ENCODE results near the gene MAST4.
"Not testable (repeated sequence)": the region's sequence is repeated elsewhere in the genome, so short reads cannot be mapped to it uniquely, and the experiment has no call there.

MAST4 gene

GRCh38 chr5:67100301-67100700 is 504.1 kb downstream of the MAST4 start:
- no peak for DNase-seq

- no peak for DNase-seq
Measured at GRCh38 chr5:67102708-67103107, 506.5 kb downstream of the MAST4 start.

GRCh38 chr5:67104859-67105258 is 508.7 kb downstream of the MAST4 start:
- DNase-seq: no peak

DNA sequence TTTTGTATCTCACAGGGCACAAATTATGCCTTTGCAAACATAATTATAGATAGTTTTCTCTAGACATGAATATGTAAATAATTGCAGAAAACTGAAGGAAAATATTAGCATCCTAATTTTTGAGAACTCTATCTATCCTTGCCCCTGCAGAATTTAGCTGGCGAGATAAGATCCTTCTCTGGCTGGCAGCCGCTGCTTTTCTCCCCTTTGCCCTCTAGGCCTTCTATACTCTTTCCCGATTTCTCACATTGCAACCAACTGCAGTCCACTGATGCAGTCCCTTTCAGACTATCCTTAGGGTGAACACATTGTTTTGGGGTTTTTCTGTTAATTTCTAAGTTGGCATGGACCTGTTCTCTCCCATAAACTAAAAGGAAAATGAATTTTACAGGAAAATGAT is 509.1 kb downstream of the MAST4 start:
- no peak for DNase-seq

DNA sequence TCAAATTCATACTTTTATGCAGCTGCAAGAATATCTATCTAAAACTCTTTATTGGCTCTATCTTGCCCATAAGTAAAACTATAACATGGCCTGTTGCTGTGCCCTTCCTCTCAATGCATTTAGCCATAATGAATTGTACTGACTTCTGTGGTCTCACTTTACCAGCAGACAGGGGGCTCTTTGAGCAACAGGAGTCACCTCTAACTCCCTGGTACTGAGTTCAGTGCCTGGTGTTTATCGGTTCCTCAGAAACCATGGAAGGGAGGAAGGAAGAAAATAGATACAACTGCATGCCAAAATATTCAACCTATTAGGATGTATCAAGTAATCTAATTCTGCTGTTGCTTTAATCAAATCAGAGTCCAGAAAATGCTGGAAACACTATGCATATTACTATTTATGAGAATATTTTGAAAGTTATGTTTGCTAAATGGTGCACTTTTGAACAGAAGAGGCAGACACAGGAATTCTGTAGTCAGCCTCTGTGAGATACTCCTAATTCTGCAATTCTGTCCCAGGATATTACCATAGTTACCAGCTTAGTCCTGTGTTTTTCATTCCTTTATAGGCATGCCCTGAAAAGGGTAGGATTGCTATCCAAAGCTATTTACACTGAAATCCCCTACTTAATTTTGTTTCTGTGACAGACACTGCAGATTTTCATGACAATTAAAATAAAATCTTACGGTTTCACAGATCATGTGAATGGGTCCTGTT is 510.6 kb downstream of the MAST4 start:
- DNase-seq: no peak

- no peak for DNase-seq
Measured at GRCh38 chr5:67111779-67112178, 515.6 kb downstream of the MAST4 start.

DNA sequence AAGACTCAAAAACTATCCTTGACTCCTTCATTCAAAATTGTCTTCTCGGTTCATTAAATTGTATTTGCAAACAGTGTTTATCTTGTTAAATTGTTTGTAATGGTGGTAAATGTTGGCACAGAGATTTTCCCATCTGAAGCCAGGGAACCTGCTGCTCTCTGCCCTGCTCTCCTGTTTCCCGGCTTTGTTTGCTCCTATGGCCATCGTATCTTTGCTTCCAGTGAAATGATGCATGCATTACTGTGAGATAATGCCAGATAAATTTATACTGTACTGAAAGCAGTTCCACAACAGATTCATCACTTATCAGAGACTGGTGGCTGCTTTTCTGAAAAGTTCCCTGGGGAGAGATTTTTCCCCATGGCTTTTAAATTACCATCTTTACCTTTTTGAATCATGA is 519.1 kb downstream of the MAST4 start:
- DNase-seq: no peak

GRCh38 chr5:67115817-67116216 is 519.6 kb downstream of the MAST4 start:
- DNase-seq: no peak

- peak; percentile 47 for DNase-seq
Measured at GRCh38 chr5:67118050-67118620, 521.9 kb downstream of the MAST4 start.

DNA sequence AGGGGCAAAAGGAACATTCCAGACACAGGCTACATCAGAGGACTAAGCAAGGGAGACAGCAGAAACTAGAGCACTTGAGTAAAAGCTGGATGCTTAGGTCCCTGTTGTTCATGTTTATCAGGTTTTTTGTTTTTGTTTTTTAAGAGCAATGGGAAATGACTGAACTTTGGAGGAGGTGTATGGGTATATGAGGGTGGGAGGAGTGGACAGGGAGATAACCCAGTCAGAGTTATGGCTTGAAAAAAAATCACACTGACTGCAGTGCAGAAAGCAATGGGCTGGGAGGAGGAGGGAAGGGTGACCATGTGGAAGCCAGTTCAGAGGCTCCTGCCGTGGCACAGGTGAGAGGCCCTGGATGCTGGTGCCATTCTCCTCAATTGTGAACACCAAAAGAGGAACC is 522.8 kb downstream of the MAST4 start:
- no peak for DNase-seq

- DNase-seq: no peak
Measured at GRCh38 chr5:67120032-67120431, 523.8 kb downstream of the MAST4 start.

GRCh38 chr5:67123819-67124218 is 527.6 kb downstream of the MAST4 start:
- DNase-seq: no peak

DNA sequence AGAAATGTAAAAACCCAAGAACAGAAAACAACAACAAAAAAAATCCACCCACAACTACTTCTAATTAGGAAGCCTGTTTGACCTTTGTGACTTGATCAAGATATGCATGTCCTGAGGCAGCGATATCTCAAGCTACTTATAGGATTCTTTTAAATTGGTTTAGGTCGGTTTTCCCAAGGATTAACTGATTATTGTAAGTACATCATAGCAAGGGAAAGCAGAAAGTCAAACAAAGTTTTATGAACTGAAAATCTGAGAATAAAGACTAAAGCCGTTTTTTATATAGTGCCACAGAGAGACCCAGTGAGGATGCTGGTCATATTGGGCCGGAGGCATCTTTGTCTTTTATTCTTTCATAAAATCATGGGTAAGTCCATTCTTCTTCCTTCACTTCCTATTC is 528.4 kb downstream of the MAST4 start:
- DNase-seq: peak; percentile 74

GRCh38 chr5:67127347-67127895 is 531.2 kb downstream of the MAST4 start:
- DNase-seq: not testable (repeated sequence)

DNA sequence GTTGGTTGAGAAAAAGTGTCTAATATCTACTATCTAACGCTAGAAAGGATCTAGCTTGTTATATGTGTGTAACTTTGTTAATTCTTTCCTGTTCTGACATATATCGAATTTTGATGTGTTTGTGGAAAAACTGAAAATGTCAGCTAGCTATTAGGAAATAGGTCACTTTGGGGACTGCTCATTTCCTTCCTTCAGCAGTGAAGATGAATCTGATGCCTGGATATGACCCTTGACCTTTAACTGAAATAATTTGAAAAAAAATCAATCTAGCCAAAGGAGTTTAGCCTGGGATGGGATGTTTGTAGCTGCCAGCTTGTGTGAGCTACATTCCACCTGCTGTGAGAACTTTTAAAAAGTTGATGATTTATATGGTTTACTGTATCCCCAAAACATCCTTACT is 533.6 kb downstream of the MAST4 start:
- no peak for DNase-seq

- peak; percentile 1 for DNase-seq
Measured at GRCh38 chr5:67133217-67133616, 537.0 kb downstream of the MAST4 start.

- no peak for DNase-seq
Measured at GRCh38 chr5:67133776-67134175, 537.6 kb downstream of the MAST4 start.

- no peak for DNase-seq
Measured at GRCh38 chr5:67135381-67135984, 539.3 kb downstream of the MAST4 start.

GRCh38 chr5:67139030-67139429 is 542.8 kb downstream of the MAST4 start:
- no peak for DNase-seq

DNA sequence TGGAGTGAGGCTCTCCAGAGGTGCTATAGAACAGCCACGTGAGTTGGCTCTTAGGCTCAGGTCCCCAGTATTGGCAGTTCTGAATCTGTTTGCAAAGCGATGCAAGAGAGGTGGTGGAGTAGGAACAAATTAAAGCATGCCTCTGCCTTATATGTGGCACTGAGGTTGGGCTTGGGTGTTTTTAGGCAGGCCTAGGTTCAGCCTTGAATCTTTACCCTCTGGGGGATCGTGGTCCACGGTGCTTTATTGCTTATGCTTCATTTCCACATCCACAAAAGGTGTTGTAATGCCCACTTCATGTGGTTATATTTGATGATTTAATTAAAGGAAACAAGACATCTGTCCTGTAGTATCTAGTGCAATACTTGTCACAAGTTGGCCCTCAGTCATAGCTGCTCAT is 544.2 kb downstream of the MAST4 start:
- no peak for DNase-seq

DNA sequence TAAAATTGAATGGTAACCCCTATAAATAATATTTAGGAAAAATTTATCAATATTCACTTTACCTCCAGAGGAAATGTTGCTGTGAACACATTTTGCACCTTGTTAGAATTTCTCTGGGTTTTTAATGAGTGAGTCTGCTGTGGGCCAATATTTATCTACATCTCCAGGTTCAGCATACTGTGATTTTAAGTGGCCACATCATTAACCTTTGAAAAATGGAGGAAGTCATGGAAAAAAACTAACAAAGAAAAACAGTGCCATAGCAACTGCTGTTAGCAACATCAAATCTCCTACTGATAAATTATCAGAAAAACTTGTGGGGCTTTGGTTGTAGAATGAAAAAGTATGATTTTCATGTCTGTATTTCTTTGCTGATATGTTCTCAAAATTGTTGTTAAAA is 545.5 kb downstream of the MAST4 start:
- no peak for DNase-seq

DNA sequence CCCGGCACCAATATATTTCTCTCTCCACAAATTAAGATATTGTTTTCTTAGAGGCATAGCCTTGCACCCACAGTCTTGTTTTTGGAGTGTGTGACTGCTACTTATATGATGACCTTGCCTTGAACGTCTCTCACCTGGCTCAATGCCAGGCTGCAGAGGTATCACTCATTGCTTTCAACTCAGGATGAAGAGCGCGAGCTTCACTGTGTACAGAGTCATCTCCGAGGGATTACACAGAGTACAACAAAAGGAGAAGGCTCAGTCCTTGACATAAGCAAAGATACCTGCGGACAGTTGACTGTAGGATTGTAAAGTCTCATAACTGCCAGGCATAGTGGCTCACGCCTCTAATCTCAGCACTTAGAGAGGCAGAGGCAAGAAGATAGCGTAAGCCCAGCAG is 546.6 kb downstream of the MAST4 start:
- no peak for DNase-seq

DNA sequence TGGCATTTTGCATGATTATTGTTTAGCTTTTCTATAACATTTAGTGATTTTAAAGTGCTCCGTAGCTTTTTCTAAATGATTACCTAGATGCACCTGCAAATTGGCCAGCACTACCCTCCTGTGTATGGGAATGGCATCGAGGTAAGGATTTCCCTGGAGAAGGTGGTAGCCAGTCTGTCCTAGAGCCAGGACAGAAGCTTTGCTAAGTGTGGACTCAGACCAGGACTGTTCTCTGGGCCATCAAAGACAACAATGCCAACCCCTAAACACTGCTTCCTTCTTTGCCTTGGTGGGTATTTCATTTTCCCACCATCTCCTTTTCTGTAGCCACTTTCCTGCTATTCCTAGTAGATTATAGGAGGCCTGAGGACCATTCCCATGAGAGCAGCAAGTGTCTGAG is 547.4 kb downstream of the MAST4 start:
- no peak for DNase-seq

DNA sequence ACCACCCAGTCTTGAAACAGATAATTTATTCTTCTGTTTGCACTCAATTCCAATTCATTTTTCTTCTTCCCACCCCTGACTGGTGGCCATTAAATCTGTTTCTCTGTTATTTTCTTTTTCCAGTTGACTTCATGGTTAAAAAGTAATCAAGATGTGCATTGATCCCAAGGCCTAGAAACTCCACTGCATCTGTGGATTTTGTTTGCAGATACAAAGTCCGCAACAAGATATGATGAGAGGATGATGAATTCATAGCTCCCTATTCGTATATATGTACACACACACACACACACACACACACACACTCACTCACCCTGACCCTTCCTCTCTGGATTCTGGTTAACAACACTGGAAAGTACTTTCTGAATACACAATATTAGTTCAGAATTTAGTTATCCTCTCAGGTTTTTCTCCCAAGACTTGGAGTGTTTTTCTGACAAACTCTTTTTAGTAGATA is 548.0 kb downstream of the MAST4 start:
- no peak for DNase-seq
